ENCODE data around the gene KDM6A. TPM values are rescaled to one million over a fixed set of nuclear protein-coding genes. Genes with fewer than 3 reads are reported as not detected.

KDM6A gene
- total and polyA plus RNA-seq, 2 donors (not counting 3 experiments of a cell fraction or from before 2014, with no cell fraction given) = 9.0 to 20.6 TPM

DNA sequence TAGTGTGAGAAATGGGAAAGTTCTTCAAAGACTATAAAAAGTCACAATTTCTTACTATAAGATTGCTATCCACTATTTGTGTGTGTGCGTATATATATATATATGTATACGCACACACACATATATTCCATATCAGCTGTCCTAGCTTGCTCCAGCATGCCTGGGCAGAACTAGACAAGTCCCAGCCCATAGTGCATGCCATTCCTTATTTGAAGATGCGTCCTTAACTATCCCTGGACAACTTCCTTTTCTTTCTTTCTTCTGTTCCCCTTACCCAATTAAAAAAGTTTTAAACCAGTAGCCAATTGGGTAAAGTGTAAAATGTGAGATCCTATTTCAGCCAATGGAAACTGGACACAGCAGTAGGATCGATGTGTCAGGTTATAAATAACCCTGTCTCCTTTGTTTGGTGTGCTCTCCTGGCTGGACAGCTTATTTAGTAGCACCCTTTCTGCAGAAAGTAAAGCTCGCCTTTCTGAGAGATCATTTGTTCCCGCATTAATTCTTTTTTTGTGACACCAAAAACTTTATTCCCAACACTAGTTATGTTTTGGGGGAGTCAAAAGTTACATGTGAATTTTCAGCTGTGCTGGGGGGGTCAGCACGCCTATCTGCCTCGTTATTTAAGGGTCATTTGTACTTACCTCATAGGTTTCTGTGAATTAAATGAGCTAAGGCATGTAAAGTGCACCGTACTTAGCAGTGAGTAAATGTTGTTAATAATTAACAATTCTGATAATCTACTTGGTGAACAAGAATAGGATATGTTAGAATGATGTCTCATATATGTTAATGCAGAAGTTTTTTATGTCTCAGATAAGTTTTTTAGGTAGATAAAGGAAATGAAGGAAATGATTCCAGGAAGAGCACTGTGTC lies 40.9 kb downstream of the KDM6A start:
- Histone ChIP-seq H3K9me1 (replicated peaks; ENCODE audit: control insufficient read depth, extremely low read depth, insufficient read depth, low read length) (peaks cover 2% of the 10 kb centered on the region), H4K20me1 (replicated peaks; ENCODE audit: control insufficient read depth, extremely low read depth, insufficient read depth, low read length) (no peaks in the 10 kb centered on the region), H3K36me3 (ENCODE audit: control insufficient read depth in 2 of 2, extremely low read depth in 1 of 2, insufficient read depth in 2 of 2, low read length in 2 of 2) (no peaks in the 10 kb centered on the region), H3K27ac (ENCODE audit: insufficient read depth, low read depth, low read length) (no peak overlapping the region), H2AFZ (ENCODE audit: low read depth, low read length) (no peak overlapping the region), H3K9me3 (replicated peaks; ENCODE audit: control insufficient read depth, insufficient read depth, low read length) (no peaks in the 10 kb centered on the region), H3K4me2 (ENCODE audit: insufficient read depth, low read length) (no peak overlapping the region), H3K4me1 (ENCODE audit: control insufficient read depth, extremely low read depth, insufficient read depth, low read length) (peaks cover 13% of the 10 kb centered on the region), H3K27me3 (ENCODE audit: control insufficient read depth in 2 of 2, insufficient read depth in 2 of 2, low read length in 2 of 2) (no peaks in the 10 kb centered on the region), H3K4me3 (replicated peaks in 1 of 3; ENCODE audit: insufficient read depth in 1 of 3, low read depth in 1 of 3, low read length in 3 of 3) (no peak overlapping the region), H3K9ac (replicated peaks; ENCODE audit: extremely low read depth, insufficient read depth, low read length) (no peak overlapping the region), H3K79me2 (ENCODE audit: control insufficient read depth, insufficient read depth, low read length) (peaks cover 57% of the 10 kb centered on the region)
- intact Hi-C loops (cut with micrococcal nuclease) (no loop called here), dilution Hi-C loops (cut with MboI; ENCODE audit: extremely low pct_ligation_motif_present, low sequenced_read_pairs) (no loop called here)
- peak; percentile 49 for TF ChIP-seq FOS (IDR thresholded peaks at IDR 0.05; ENCODE audit: borderline replicate concordance, insufficient read depth, low read length)
- TF ChIP-seq GATA2 (IDR thresholded peaks at IDR 0.05; ENCODE audit: insufficient read depth, insufficient read length, low read depth, low read length) = no peak
- ChIA-PET CTCF (interaction anchor here (1.5 kb wide), 1 partner anchor 156 kb away, joined by 4 read pairs; no protein-coding TSS in a partner anchor), POLR2A (no interaction called here)
- DNase-seq (ENCODE audit: low read depth, low spot score) (no peak), FAIRE-seq (no peak)
- TSS peak; percentile 18 for BruUV-seq (replicated peaks)

DNA sequence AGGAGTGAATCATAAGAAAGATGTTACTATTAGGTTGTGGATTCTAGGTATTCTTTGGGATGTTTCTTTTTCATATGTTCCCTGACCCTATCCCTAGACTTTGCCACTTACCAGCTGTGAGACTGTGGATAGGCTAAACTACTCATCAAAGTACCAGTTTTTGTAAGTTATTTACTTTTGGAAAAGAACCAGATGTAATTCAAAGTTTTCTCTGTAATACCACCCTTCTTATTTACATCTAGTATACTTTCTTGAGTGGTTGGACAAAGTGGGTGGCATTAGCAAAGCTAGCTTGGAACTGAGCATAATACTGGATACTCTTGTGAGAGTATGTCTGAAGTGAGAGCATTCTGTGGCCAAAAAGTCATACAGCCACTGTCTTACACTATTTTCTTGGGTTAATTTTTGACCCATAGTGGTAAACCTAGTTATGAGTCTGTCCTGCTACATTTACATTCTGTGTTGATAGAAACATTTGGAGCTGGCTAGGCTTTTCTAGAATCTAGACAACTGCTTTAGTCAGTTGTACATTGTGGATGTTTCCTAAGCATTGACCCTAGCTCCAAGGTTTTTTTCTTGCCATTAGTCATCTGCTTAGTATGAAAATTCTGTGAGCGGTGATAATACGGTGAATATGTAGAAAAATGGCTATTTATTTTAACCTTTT lies 41.7 kb downstream of the KDM6A start:
- Histone ChIP-seq H3K27me3 (ENCODE audit: control insufficient read depth in 2 of 2, insufficient read depth in 2 of 2, low read length in 2 of 2) (no peaks in the 10 kb centered on the region), H3K36me3 (ENCODE audit: control insufficient read depth in 2 of 2, extremely low read depth in 1 of 2, insufficient read depth in 2 of 2, low read length in 2 of 2) (no peaks in the 10 kb centered on the region), H3K4me1 (ENCODE audit: control insufficient read depth, extremely low read depth, insufficient read depth, low read length) (peaks cover 13% of the 10 kb centered on the region), H3K79me2 (ENCODE audit: control insufficient read depth, insufficient read depth, low read length) (peaks cover 56% of the 10 kb centered on the region), H3K9me3 (replicated peaks; ENCODE audit: control insufficient read depth, insufficient read depth, low read length) (no peaks in the 10 kb centered on the region), H4K20me1 (replicated peaks; ENCODE audit: control insufficient read depth, extremely low read depth, insufficient read depth, low read length) (no peaks in the 10 kb centered on the region), H3K4me2 (ENCODE audit: insufficient read depth, low read length) (peak overlapping the region; percentile 22), H3K27ac (ENCODE audit: insufficient read depth, low read depth, low read length) (no peak overlapping the region), H3K9me1 (replicated peaks; ENCODE audit: control insufficient read depth, extremely low read depth, insufficient read depth, low read length) (peaks cover 2% of the 10 kb centered on the region), H3K9ac (replicated peaks; ENCODE audit: extremely low read depth, insufficient read depth, low read length) (no peak overlapping the region), H3K4me3 (replicated peaks in 1 of 3; ENCODE audit: insufficient read depth in 1 of 3, low read depth in 1 of 3, low read length in 3 of 3) (no peak overlapping the region), H2AFZ (ENCODE audit: low read depth, low read length) (no peak overlapping the region)
- POLR2A ChIA-PET = no interaction called here
- peak; percentile 55 for FAIRE-seq
- intact Hi-C loops (cut with micrococcal nuclease) (no loop called here), dilution Hi-C loops (cut with MboI; ENCODE audit: extremely low pct_ligation_motif_present, low sequenced_read_pairs) (no loop called here)
- CTCF ChIA-PET = interaction anchor here (1.5 kb wide), 1 partner anchor 155 kb away, joined by 4 read pairs; no protein-coding TSS in a partner anchor
- no peak for TF ChIP-seq JUN (IDR thresholded peaks at IDR 0.05; ENCODE audit: borderline replicate concordance, insufficient read depth, insufficient read length, low read depth)
- TF ChIP-seq, protein P1, sequence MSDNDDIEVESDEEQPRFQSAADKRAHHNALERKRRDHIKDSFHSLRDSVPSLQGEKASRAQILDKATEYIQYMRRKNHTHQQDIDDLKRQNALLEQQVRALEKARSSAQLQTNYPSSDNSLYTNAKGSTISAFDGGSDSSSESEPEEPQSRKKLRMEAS (IDR thresholded peaks at IDR 0.05; ENCODE audit: insufficient read depth, insufficient read length) = no peak
- TF ChIP-seq, protein P2, sequence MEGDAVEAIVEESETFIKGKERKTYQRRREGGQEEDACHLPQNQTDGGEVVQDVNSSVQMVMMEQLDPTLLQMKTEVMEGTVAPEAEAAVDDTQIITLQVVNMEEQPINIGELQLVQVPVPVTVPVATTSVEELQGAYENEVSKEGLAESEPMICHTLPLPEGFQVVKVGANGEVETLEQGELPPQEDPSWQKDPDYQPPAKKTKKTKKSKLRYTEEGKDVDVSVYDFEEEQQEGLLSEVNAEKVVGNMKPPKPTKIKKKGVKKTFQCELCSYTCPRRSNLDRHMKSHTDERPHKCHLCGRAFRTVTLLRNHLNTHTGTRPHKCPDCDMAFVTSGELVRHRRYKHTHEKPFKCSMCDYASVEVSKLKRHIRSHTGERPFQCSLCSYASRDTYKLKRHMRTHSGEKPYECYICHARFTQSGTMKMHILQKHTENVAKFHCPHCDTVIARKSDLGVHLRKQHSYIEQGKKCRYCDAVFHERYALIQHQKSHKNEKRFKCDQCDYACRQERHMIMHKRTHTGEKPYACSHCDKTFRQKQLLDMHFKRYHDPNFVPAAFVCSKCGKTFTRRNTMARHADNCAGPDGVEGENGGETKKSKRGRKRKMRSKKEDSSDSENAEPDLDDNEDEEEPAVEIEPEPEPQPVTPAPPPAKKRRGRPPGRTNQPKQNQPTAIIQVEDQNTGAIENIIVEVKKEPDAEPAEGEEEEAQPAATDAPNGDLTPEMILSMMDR (IDR thresholded peaks at IDR 0.05; ENCODE audit: extremely low read depth in 1 of 2, insufficient read depth in 1 of 2, low read depth in 1 of 2, low read length in 2 of 2) = no peak
- TF ChIP-seq GATA2 (IDR thresholded peaks at IDR 0.05; ENCODE audit: insufficient read depth, insufficient read length, low read depth, low read length) = no peak
- no peak for TF ChIP-seq POLR2AphosphoS5 (IDR thresholded peaks at IDR 0.05; ENCODE audit: insufficient read depth, low read depth, low read length)
- TF ChIP-seq FOS (IDR thresholded peaks at IDR 0.05; ENCODE audit: borderline replicate concordance, insufficient read depth, low read length) = no peak
- TF ChIP-seq EZH2 (IDR thresholded peaks at IDR 0.05; ENCODE audit: borderline replicate concordance, low read depth, low read length, severe bottlenecking) = no peak
- TF ChIP-seq MYC (IDR thresholded peaks at IDR 0.05; ENCODE audit: low read depth, low read length) = no peak
- TF ChIP-seq POLR2A (IDR thresholded peaks at IDR 0.05; ENCODE audit: low read depth, low read length) = no peak
- peak; percentile 32 for DNase-seq (ENCODE audit: low read depth, low spot score)
- no TSS peak for BruUV-seq (replicated peaks)
